Measurements from ENCODE around the gene MEIKIN. TPM values are rescaled to one million over a fixed set of nuclear protein-coding genes. Genes with fewer than 3 reads are reported as not detected.

Gene MEIKIN
- total and polyA plus RNA-seq, 2 of the 8 experiments (the other 6 are each of a cell fraction or from before 2014, with no cell fraction given): not detected

DNA sequence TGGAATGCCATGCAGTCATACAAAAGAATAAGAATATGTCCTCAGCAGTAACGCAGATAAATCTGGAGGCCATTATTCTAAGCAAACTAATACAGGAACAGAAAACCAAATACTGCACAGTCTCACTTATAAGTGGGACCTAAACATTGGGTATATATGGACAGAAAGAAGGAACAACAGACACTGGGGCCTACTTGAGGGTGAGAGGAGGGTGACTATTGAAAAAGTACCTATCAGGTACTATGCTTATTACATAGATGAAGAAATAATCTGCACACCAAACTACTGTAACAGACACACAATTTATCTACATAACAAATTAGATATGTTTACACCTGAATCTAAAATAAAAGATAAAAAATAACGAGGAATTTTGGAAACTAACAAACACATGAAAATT, 38.8 kb downstream of the MEIKIN start (continued):
- TF ChIP-seq, protein P1, sequence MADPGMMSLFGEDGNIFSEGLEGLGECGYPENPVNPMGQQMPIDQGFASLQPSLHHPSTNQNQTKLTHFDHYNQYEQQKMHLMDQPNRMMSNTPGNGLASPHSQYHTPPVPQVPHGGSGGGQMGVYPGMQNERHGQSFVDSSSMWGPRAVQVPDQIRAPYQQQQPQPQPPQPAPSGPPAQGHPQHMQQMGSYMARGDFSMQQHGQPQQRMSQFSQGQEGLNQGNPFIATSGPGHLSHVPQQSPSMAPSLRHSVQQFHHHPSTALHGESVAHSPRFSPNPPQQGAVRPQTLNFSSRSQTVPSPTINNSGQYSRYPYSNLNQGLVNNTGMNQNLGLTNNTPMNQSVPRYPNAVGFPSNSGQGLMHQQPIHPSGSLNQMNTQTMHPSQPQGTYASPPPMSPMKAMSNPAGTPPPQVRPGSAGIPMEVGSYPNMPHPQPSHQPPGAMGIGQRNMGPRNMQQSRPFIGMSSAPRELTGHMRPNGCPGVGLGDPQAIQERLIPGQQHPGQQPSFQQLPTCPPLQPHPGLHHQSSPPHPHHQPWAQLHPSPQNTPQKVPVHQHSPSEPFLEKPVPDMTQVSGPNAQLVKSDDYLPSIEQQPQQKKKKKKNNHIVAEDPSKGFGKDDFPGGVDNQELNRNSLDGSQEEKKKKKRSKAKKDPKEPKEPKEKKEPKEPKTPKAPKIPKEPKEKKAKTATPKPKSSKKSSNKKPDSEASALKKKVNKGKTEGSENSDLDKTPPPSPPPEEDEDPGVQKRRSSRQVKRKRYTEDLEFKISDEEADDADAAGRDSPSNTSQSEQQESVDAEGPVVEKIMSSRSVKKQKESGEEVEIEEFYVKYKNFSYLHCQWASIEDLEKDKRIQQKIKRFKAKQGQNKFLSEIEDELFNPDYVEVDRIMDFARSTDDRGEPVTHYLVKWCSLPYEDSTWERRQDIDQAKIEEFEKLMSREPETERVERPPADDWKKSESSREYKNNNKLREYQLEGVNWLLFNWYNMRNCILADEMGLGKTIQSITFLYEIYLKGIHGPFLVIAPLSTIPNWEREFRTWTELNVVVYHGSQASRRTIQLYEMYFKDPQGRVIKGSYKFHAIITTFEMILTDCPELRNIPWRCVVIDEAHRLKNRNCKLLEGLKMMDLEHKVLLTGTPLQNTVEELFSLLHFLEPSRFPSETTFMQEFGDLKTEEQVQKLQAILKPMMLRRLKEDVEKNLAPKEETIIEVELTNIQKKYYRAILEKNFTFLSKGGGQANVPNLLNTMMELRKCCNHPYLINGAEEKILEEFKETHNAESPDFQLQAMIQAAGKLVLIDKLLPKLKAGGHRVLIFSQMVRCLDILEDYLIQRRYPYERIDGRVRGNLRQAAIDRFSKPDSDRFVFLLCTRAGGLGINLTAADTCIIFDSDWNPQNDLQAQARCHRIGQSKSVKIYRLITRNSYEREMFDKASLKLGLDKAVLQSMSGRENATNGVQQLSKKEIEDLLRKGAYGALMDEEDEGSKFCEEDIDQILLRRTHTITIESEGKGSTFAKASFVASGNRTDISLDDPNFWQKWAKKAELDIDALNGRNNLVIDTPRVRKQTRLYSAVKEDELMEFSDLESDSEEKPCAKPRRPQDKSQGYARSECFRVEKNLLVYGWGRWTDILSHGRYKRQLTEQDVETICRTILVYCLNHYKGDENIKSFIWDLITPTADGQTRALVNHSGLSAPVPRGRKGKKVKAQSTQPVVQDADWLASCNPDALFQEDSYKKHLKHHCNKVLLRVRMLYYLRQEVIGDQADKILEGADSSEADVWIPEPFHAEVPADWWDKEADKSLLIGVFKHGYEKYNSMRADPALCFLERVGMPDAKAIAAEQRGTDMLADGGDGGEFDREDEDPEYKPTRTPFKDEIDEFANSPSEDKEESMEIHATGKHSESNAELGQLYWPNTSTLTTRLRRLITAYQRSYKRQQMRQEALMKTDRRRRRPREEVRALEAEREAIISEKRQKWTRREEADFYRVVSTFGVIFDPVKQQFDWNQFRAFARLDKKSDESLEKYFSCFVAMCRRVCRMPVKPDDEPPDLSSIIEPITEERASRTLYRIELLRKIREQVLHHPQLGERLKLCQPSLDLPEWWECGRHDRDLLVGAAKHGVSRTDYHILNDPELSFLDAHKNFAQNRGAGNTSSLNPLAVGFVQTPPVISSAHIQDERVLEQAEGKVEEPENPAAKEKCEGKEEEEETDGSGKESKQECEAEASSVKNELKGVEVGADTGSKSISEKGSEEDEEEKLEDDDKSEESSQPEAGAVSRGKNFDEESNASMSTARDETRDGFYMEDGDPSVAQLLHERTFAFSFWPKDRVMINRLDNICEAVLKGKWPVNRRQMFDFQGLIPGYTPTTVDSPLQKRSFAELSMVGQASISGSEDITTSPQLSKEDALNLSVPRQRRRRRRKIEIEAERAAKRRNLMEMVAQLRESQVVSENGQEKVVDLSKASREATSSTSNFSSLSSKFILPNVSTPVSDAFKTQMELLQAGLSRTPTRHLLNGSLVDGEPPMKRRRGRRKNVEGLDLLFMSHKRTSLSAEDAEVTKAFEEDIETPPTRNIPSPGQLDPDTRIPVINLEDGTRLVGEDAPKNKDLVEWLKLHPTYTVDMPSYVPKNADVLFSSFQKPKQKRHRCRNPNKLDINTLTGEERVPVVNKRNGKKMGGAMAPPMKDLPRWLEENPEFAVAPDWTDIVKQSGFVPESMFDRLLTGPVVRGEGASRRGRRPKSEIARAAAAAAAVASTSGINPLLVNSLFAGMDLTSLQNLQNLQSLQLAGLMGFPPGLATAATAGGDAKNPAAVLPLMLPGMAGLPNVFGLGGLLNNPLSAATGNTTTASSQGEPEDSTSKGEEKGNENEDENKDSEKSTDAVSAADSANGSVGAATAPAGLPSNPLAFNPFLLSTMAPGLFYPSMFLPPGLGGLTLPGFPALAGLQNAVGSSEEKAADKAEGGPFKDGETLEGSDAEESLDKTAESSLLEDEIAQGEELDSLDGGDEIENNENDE (IDR thresholded peaks at IDR 0.05; ENCODE audit: insufficient replicate concordance, low read length): no peak
- TF ChIP-seq JUND (IDR thresholded peaks at IDR 0.05; ENCODE audit: low read length): no peak
